Germinal center (tissue), 1 donor: ENCODE results near the gene TAF4.

Experiments
- DNase-seq: peaks from one replicate; pipeline ENCODE4 v3.0.0; 2012; ENCODE audit warnings: mixed read lengths, low spot score

The TAF4 gene

DNA sequence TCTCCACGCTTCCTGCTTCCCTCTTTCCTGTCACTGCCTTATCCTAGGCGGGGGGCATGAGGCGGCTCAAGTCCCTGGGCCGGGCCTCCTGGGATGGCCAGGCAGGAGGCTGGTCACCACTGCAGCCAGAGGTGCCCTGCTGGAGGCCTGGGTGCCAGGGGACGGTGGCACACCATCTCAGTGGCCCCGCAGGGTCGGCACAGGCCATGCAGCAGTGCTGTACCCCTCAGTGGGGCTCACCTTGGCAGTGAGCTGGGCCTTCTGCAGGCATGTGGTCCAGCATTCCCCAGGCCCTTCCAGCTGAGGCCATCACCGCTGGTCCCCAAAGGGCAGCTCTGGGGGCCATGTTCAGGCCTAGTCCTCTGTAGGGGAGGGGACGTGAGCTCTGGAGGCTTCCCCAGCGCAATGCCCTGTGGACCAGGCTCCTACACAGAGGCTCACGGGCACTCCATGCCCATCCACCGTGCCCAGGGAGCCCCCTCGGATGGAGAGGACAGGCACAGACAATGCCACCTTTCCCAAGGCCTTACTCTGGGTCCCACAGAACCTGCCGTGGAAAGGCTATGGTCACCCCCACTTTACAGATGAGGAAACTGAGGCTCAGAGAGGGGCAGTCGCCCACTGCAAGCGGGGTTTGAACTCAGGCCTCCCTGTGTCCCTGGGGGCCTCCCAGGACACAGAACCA, 123.8 kb downstream of the TAF4 start:
- no peak for DNase-seq

- no peak for DNase-seq
Observed at GRCh38 chr20:61940976-61941720, 124.5 kb downstream of the TAF4 start.

DNA sequence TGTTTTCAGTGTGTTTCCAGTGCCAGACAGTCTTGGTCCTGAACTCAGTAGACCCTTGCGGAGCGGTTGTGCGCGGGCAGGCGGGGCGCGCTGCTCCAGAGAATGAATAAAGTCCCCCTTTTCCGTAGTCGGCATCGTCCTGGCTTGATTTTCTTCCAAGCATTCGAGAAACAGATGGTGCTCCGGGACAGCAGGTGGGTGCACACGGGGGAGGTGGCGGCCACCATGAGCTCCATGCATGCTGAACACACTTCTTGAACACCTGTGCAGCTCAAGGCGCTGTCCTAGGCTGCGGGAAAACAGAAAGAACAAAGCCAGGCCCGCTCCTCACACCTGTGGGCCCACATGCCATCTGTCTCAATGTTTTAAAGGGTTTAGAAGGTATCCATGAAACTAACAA, 125.2 kb downstream of the TAF4 start:
- no peak for DNase-seq

DNA sequence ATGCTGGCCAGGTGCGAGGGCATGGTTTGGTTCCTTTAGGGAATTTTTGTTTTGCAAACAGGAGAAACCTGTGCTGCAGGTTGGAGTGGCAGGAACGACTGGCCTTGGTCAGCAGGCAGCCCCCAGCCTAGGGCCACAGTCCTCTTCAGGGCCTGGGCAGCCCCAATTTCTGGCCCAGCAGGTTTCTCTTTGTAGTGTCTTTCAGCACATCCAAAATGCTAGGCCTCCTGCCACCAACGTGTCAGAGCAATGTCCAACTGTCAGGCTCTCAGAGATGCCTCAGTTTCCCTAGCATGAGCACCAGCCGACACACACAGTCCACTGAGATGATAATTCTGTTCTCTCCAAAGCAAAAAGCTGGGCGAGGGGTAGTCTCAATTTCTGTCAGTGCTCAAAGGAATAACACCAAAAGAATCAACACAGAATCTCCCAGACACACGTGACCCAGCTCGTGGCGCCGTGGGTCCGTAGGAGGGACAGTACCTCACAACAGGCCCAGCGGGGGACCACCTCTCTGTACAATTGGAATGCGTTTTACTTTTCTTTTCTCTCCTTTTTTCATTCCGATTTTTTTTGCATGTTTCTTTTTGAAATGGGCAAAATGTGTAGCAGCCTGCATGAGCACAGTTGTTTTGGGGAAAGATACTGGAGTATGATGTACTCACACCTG, 125.9 kb downstream of the TAF4 start:
- DNase-seq, result no peak

DNA sequence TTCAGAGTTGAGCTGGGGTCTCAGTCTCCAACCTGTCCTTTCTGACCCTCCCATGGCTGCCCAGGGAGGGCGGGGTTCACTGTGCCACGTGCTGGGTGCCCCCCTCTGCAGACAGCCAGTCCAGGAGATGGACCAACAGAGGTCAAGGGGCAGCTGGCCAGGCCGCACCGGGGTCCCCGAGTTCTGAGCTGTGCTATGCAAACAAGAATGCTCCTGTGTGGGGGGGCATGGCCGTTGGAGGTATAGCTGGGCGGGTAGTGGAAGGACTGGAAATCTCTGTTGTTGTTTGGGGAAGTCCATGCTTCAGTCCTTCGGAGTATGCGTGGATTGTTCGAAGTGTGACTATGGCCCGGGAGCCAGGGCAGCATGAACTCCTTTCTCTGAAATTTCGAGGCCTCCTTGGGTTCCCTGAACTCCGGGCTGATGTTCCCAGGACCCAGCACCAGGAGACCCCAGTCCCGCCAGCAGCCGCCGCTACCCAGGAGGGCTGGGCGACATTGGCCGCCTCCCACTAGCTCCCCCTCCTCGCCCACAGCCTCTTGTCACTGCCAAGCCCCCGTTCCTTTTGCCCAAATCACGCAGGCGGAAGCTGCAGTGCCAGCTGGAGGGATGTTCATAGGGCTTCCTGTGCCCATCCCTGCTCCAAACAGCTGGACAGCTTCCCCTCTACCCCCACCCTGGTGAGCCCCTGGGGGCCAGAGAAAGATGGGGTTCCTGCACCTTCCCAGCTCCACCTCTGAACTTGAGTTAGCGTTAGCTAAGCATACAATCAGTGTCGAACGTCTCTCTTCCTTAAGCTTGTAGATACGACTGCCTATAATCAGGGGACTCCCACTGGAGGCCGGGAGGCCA, 126.6 kb downstream of the TAF4 start:
- no peak for DNase-seq

DNA sequence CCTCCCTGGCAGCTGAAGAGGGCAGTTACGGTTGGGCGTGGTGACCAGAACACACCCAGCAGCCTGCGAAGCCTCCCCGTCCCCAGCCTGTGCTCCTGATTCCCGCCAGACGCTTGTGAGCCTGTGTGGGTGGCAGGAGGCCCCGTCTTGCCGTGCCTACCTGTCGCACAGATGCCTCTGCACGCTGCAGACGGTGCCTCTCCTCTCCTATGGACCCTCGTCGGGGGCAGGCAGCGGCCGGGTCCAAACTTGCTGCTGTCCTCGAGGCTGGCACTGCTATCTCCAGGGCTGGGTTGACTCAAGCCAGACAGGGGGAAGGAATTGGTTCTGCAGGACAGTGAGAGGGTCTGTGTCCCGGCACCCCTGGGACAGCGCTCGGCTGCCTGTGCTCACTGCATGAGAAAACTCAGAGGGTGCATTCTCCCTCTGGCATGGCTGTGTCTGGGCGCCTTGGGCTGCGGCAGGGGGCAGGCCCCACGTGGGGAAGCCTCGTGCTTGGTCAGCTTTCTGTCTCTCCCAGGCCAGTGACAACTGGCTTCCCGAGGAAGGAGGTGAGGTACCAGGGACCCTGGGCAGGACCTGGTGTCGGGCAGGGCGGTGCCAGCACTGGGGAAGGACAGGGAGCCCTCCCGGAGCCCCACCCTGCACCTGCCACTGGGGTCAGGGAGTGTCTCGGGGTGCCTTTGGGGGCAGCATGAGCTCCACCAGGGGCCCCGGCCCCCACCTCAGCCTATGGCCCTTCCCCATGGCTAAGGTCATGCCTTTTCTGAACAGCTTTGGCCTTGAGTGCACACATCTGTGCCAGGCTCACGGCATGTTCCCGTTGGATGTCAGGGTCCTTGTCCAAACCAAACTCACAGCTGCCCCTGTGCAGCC, 127.5 kb downstream of the TAF4 start:
- no peak for DNase-seq

DNA sequence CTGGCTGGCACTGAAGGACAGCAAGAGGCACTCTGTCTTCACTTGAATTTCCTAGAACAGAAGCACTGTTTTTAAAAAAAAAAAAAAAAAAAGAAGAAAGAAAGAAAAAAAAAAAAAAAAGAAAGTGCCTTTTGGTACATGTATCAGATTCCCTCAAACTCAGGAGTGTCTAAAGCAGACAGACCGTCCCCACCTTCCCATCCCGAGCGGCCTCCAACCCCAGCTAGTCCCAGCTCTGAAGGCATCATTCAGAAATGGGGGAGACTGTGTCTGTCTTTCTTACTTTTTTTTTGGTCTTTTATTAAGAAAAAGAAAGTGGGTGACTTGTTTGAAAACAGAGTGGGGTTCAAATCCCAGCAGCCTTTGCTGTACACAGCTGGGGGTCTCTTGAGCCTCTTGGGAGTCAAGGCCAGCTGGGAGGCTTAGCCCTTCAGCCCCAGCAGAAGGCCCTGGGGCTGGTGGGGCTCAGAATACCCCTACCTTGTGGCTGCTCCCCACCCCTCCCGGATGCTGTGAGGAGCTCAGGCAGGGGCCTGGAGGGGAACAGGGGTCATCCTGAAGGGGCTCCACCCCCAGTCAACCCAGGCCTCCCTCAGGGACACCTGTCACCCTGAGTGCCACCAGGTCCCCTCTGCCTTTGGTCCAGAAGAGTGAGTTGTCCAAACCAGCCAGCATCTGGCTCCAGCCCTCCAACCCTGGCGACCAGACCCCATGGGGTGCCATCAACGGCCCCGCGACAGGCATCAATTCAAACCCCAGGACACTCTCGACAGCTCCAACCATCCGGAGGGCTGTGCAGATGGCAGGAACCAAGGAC, 128.3 kb downstream of the TAF4 start:
- DNase-seq, result no peak

GRCh38 chr20:61936701-61937131, 129.0 kb downstream of the TAF4 start:
- no peak for DNase-seq

- DNase-seq, result no peak
Observed at GRCh38 chr20:61935926-61936700, 129.6 kb downstream of the TAF4 start.

DNA sequence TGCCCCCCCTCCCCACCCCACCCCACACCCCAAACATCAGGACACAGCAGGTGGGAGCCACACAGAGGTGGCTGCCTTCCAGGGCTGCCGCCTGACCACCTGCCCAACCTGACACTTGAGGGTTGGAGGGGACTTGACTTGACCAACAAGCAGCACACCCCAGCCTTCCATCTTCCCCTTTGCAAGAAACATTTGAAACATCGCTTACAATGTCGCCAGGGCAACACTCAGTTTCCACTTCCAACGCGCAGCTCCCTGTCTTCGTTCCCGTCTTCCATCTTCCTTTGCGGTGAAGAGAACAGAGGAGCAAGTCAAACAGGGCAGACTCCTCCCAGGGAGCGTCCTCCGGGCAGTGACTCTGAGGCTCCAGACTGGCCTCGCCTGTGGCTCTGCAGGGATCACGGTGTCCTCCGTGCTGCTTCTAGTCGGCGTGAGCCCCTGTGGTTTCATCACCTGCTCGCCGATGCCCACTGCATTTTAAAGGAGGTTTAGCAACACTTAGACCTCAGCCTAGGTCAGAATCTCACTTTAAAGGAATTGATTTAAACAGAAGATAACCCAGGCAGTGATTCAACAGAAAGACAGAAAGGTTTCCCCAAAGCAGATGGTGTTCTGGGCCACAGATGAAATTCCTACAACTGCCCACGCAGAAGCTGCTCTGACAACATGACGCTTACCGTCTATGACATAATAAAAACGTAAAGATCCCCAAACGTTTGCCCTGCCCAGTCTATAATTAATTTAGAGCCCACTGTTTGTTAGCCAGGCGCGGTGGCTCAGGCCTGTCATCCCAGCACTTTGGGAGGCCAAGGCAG, 130.8 kb downstream of the TAF4 start:
- no peak for DNase-seq

GRCh38 chr20:61933951-61934715, 131.5 kb downstream of the TAF4 start:
- DNase-seq, result no peak

DNA sequence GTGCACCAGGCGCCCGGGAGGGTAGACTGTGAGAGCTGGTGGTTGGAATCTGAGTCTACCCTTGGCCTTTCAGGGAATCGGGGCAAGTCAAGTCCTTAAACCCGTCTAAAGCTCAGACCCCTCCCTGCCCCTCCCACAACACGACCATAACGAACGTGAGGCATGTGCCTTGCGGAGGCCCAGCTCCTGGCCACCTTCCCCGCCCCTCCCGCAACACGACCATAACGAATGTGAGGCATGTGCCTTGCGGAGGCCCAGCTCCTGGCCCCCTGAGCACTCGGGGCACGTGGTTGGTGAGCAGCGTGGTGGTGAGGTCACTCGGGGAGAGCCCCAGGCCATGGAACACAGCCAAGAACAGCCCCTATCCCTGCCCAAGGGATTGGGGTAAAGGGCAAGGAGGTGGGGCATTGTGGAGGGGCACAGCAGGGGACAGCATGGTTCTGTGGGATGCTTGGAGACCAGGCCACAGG, 132.2 kb downstream of the TAF4 start:
- DNase-seq, result no peak

- DNase-seq, result no peak
Observed at GRCh38 chr20:61932711-61933480, 132.8 kb downstream of the TAF4 start.

- no peak for DNase-seq
Observed at GRCh38 chr20:61932199-61932592, 133.5 kb downstream of the TAF4 start.

DNA sequence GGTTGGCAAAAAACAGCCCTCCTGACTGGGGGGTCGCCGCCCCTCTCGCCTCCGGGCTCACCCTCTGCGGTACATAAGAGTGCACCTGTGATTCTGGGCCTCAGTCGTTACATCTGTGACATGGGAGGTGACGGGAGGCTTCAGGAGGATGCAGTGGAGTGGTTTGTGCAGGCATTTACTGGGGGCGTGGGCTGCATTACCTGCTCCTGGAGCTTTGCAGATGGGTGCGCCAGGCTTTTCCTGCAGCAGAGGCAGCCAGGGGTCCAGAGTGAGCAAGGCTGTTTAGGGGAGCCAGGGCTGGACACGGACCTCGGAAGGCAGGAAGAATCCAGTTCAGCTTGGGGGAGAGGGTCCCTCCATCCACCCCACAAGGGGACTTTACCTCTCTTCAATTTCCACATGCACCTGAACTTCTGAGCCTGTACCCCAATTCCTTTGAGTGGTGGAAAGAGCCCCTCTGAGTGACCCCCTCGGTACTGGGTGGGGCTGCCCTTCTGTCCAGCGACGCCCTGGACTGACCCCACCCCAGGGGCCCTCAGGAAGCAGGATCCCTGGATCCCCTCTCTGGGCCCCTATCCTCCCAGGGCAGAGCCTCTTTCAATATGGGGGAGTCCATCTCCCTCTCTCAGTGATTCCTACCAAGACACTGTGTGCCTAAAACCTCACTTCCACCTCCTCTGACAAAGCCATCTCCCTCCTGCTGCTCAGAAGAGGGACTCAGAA, 134.0 kb downstream of the TAF4 start:
- DNase-seq, result no peak

GRCh38 chr20:61930776-61931475, 134.8 kb downstream of the TAF4 start:
- DNase-seq, result no peak
